Omental fat pad (tissue), 4 donors: ENCODE results near the gene TMPRSS15. TPM values are rescaled to one million over a fixed set of nuclear protein-coding genes. Genes with fewer than 3 reads are reported as not detected.

ENCODE experiments used
- ATAC-seq: fragments of 150-250 bp; one replicate; pipeline ENCODE4 v1.9.1; 2016; ENCODE audit warnings: mild to moderate bottlenecking, moderate library complexity; ENCODE audit not compliant: low FRiP score
- DNase-seq: peaks from one replicate; pipeline ENCODE4 v3.0.0-alpha.2; 2019; ENCODE audit warnings: low spot score
- CTCF ChIP-seq, 3 donors: fragments of 450-650 bp; IDR thresholded peaks; one replicate each; pipeline ENCODE4 v1.5.1; 2016 to 2017; ENCODE audit warnings: antibody characterized with exemption in 3 of 3, mild to moderate bottlenecking in 3 of 3, moderate library complexity in 2 of 3
- total RNA-seq, 4 donors: library from RNA; depleted of rRNA; stranded (reverse); fragments of >200 nt; gene quantifications; one replicate each; pipeline ENCODE4 v1.1.0, GENCODE V29; 2016

Gene TMPRSS15
- total RNA-seq, 4 donors from 2014 or later: not detected

GRCh38 chr21:18251065-18251464 lies 152.5 kb downstream of the TMPRSS15 start:
- DNase-seq (no peak), ATAC-seq (no peak)
- no peak for TF ChIP-seq CTCF (IDR thresholded peaks at IDR 0.05)

DNA sequence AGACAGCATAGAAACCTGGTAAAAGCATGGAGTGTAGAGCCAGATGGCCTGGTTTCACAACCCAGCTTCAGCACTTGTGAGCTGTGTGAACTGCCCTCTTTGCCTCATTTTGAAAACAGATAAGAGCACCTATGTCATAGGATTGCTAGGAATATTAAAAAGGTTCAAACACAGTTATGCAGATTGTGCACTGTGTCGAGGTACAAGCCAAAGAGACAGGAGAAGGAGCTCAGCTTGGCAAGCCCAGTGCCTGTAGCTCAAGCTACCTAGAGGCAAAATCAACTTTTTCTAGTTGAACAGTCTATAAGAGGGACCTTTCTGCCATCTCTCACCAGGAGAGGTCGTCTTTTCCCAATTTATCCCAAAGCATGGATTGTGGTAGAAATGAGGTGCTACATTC lies 153.9 kb downstream of the TMPRSS15 start:
- ATAC-seq (no peak), DNase-seq (no peak)
- TF ChIP-seq CTCF (IDR thresholded peaks at IDR 0.05): no peak

DNA sequence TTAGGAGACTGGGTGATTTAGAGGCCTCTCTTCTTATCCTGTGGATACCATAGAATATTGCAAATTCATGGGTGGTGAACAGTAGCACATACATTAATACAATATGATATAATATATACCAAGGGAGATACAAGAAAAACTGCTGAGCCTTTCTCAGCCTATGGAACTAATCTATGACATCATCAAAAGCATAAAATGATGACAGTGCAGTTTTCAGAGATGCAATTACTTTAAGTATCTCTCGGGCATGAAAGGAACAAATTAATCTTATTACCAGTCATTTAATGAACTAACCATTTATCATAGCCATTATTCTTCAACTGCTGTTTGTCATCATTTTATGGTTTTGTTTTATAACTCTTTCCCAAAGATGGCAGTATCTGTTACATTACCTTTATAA lies 155.4 kb downstream of the TMPRSS15 start:
- no peak for TF ChIP-seq CTCF (IDR thresholded peaks at IDR 0.05)
- no peak for DNase-seq
- no peak for ATAC-seq

DNA sequence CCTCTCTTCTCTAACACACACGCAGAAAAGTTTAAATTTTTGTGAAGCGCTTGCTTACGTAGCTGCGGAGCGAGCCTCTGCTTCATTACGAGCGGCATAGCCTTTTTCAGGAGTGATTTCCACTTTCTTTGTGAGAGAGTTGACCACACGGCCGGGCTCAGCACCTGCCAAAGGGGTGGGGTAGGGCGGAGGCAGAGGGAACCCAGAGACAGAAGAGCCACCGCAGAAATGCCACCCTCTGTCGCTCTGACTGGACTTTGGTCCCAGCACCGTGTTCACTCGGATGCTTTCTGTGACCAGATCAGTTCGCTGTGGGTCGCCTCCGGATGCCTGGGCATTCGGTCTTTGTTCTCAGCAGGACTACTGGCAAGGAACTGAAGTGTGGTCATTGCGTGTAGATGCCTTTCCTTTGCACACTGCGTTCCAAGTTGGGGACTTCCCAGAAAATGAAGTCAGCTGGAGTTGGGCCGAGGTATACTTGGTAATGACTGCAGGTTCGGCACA lies 158.1 kb downstream of the TMPRSS15 start:
- no peak for TF ChIP-seq CTCF (IDR thresholded peaks at IDR 0.05)
- no peak for DNase-seq

DNA sequence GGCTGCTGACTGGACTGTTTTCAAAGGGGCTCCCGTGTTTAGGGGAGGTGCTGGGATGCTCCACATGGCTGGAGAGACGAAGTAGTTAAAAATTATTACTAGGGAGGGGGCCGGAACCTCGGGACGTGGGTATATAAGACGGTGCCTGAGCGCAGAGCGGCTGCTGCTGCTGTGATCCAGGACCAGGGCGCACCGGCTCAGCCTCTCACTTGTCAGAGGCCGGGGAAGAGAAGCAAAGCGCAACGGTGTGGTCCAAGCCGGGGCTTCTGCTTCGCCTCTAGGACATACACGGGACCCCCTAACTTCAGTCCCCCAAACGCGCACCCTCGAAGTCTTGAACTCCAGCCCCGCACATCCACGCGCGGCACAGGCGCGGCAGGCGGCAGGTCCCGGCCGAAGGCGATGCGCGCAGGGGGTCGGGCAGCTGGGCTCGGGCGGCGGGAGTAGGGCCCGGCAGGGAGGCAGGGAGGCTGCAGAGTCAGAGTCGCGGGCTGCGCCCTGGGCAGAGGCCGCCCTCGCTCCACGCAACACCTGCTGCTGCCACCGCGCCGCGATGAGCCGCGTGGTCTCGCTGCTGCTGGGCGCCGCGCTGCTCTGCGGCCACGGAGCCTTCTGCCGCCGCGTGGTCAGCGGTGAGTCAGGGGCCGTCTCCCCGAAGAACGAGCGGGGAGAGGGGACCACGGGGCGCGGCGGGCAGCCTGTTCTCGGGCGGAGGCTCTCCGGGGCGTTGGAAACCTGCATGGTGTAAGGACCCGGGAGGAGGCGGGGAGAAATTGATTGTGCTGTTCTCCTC lies 158.7 kb downstream of the TMPRSS15 start, which contains the start of gene CHODL:
Gene CHODL, plus strand, starts transcription at position 163 of the 793 bp plus-strand sequence. Its CDS starts 391 bp downstream, at position 554.
- no peak for DNase-seq
- ATAC-seq: peak; percentile 89
- no peak for TF ChIP-seq CTCF (IDR thresholded peaks at IDR 0.05)

More for the DNA sequence above, 158.1 kb downstream of the TMPRSS15 start:
- peak; percentile 44 for ATAC-seq

- no peak for TF ChIP-seq CTCF (IDR thresholded peaks at IDR 0.05)
- ATAC-seq (no peak), DNase-seq (no peak)
These were observed 168.0 kb downstream of the TMPRSS15 start for GRCh38 chr21:18235545-18235944.
